ENCODE results near the gene TM6SF1. TPM values are rescaled to one million over a fixed set of nuclear protein-coding genes. Genes with fewer than 3 reads are reported as not detected.

The TM6SF1 gene
- total RNA-seq, 1 experiment from 2014 or later = 0.69 TPM

DNA sequence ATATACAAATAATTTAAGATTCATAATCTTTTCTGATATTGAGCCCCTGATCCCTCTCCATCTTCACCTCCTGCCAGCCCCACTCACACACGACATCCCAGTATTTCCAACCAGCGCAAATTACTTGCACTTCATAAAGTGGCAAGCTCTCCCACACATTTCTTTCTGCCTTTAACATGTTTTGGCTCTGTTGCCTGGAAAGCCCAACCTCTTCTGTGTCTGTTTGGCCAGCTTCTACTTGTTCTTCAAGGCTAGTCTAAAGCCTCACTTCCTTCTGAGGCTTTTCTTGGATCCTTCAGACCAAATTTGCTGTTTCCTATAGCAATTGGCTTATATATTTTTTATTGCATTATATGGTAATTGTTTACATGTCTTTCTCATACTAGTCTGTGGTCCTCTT is 5.1 kb upstream of the TM6SF1 start:
- no peak overlapping the region for H3K4me3 ChIP-seq (ENCODE audit: low read depth in 2 of 2, low read length in 2 of 2)
- TF ChIP-seq SIN3A (IDR thresholded peaks at IDR 0.05; ENCODE audit: borderline replicate concordance, insufficient read depth, low read depth, low read length) = no peak
- TF ChIP-seq, protein P1, sequence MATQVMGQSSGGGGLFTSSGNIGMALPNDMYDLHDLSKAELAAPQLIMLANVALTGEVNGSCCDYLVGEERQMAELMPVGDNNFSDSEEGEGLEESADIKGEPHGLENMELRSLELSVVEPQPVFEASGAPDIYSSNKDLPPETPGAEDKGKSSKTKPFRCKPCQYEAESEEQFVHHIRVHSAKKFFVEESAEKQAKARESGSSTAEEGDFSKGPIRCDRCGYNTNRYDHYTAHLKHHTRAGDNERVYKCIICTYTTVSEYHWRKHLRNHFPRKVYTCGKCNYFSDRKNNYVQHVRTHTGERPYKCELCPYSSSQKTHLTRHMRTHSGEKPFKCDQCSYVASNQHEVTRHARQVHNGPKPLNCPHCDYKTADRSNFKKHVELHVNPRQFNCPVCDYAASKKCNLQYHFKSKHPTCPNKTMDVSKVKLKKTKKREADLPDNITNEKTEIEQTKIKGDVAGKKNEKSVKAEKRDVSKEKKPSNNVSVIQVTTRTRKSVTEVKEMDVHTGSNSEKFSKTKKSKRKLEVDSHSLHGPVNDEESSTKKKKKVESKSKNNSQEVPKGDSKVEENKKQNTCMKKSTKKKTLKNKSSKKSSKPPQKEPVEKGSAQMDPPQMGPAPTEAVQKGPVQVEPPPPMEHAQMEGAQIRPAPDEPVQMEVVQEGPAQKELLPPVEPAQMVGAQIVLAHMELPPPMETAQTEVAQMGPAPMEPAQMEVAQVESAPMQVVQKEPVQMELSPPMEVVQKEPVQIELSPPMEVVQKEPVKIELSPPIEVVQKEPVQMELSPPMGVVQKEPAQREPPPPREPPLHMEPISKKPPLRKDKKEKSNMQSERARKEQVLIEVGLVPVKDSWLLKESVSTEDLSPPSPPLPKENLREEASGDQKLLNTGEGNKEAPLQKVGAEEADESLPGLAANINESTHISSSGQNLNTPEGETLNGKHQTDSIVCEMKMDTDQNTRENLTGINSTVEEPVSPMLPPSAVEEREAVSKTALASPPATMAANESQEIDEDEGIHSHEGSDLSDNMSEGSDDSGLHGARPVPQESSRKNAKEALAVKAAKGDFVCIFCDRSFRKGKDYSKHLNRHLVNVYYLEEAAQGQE (IDR thresholded peaks at IDR 0.05; ENCODE audit: insufficient read depth in 1 of 2, low read depth in 2 of 2, low read length in 1 of 2) = no peak
- TF ChIP-seq, protein P2, sequence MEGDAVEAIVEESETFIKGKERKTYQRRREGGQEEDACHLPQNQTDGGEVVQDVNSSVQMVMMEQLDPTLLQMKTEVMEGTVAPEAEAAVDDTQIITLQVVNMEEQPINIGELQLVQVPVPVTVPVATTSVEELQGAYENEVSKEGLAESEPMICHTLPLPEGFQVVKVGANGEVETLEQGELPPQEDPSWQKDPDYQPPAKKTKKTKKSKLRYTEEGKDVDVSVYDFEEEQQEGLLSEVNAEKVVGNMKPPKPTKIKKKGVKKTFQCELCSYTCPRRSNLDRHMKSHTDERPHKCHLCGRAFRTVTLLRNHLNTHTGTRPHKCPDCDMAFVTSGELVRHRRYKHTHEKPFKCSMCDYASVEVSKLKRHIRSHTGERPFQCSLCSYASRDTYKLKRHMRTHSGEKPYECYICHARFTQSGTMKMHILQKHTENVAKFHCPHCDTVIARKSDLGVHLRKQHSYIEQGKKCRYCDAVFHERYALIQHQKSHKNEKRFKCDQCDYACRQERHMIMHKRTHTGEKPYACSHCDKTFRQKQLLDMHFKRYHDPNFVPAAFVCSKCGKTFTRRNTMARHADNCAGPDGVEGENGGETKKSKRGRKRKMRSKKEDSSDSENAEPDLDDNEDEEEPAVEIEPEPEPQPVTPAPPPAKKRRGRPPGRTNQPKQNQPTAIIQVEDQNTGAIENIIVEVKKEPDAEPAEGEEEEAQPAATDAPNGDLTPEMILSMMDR (IDR thresholded peaks at IDR 0.05) = no peak
- TF ChIP-seq POLR2AphosphoS5 (IDR thresholded peaks at IDR 0.05; ENCODE audit: low read depth, low read length) = no peak
- no peak for TF ChIP-seq TCF7L2 (IDR thresholded peaks at IDR 0.05; ENCODE audit: low read depth, low read length)

GRCh38 chr15:83104141-83104540 is 3.3 kb upstream of the TM6SF1 start:
- Histone ChIP-seq H3K27me3 (ENCODE audit: control insufficient read depth, insufficient read depth, low read length) (peaks cover 4% of the 10 kb centered on the region), H3K4me1 (ENCODE audit: control insufficient read depth, insufficient read depth, low read length) (no peaks in the 10 kb centered on the region), H3K27ac (ENCODE audit: low read length) (no peak overlapping the region), H3K4me3 (ENCODE audit: low read depth in 2 of 2, low read length in 2 of 2) (no peak overlapping the region), H3K9me3 (ENCODE audit: control insufficient read depth, insufficient read depth, low read depth, low read length) (no peaks in the 10 kb centered on the region), H3K36me3 (ENCODE audit: control insufficient read depth, insufficient read depth, low read length) (no peaks in the 10 kb centered on the region)
- TF ChIP-seq, protein P2 (IDR thresholded peaks at IDR 0.05) = no peak
- TF ChIP-seq SIN3A (IDR thresholded peaks at IDR 0.05; ENCODE audit: borderline replicate concordance, insufficient read depth, low read depth, low read length) (no peak), TCF7L2 (IDR thresholded peaks at IDR 0.05; ENCODE audit: low read depth, low read length) (no peak), POLR2AphosphoS5 (IDR thresholded peaks at IDR 0.05; ENCODE audit: low read depth, low read length) (no peak)
- TF ChIP-seq, protein P1 (IDR thresholded peaks at IDR 0.05; ENCODE audit: insufficient read depth in 1 of 2, low read depth in 2 of 2, low read length in 1 of 2) = no peak
- in situ Hi-C loops (cut with HindIII; ENCODE audit: low pct_unique_long_range_greater_than_20kb, low sequenced_read_pairs) = no loop called here
- BruUV-seq (replicated peaks) = no TSS peak
- no peak for DNase-seq (ENCODE audit: low read depth, low spot score)
- ChIA-PET CTCF (no interaction called here), POLR2A (no interaction called here)
- intact Hi-C loops (cut with micrococcal nuclease; ENCODE audit: unreplicated experiment) = no loop called here
- ATAC-seq = no peak

More for the DNA sequence above, 5.1 kb upstream of the TM6SF1 start:
- intact Hi-C loops (cut with micrococcal nuclease; ENCODE audit: unreplicated experiment) = no loop called here
- BruUV-seq (replicated peaks) = no TSS peak
- H3K4me1 ChIP-seq (ENCODE audit: control insufficient read depth, insufficient read depth, low read length) = no peaks in the 10 kb centered on the region
- ATAC-seq (no peak), DNase-seq (ENCODE audit: low read depth, low spot score) (no peak)
- H3K9me3 ChIP-seq (ENCODE audit: control insufficient read depth, insufficient read depth, low read depth, low read length) = no peaks in the 10 kb centered on the region
- peaks cover 10% of the 10 kb centered on the region for H3K27me3 ChIP-seq (ENCODE audit: control insufficient read depth, insufficient read depth, low read length)
- CTCF ChIA-PET = no interaction called here
- H3K36me3 ChIP-seq (ENCODE audit: control insufficient read depth, insufficient read depth, low read length) = no peaks in the 10 kb centered on the region
- in situ Hi-C loops (cut with HindIII; ENCODE audit: low pct_unique_long_range_greater_than_20kb, low sequenced_read_pairs) = no loop called here
- POLR2A ChIA-PET = no interaction called here
- H3K27ac ChIP-seq (ENCODE audit: low read length) = no peak overlapping the region

All from Panc1 (cell line).